ENCODE data around the gene FRMD4A.

- no peak for TF ChIP-seq CTCF (conservative IDR thresholded peaks at IDR 0.05)
- no peak for TF ChIP-seq EZH2 (IDR thresholded peaks at IDR 0.05; ENCODE audit: low read depth)
These were observed 122.5 kb downstream of the FRMD4A start for GRCh38 chr10:14208231-14208630.
